GM19372 (cell line): ENCODE measurements around the gene C1orf115.
"Not testable (repeated sequence)": the region's sequence is repeated elsewhere in the genome, so short reads cannot be mapped to it uniquely, and the experiment has no call there.

Source experiments
- ATAC-seq: cut with Tn5 transposase; IDR thresholded peaks from one replicate; pipeline ENCODE4 v1.9.1; 2021; ENCODE audit warnings: mild to moderate bottlenecking, low read depth, moderate library complexity; ENCODE audit not compliant: unreplicated experiment

C1orf115 gene

DNA sequence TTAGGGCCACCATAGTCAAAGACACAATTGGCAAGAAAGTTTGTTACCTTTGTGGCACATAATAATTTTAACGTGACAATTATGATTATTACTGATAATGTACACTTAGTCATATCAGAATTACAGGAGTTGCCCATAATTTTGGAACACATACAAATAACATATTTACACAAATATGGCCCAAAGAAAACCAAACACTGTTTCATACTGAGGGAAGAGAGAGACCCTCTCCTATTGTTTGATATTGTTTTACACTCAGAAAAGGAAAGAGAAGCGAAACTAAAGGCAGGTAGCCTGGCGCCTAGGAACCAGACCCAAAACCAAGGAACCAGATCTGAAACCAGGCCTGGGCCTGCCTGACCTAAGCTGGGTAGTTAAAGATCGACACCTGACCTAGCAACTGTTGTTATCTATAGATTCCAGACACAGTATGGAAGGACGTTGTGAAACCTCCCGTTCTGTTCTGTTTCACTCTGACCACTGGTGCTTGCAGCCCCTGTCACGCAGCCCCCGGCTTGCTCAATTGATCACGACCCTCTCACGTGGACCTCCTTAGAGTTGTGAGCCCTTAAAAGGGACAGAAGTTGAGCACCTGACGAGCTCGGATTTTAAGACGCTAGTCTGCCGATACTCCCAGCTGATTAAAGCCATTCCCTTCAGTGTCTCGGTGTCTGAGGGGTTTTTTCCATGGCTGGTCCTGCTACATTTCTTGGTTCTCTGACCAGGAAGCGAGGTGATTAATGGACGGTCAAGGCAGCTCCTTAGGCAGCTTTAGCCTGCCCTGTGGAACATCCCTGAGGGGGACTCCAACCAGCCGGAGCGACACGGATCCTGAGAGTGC, 27.9 kb downstream of the C1orf115 start:
- no peak for ATAC-seq

DNA sequence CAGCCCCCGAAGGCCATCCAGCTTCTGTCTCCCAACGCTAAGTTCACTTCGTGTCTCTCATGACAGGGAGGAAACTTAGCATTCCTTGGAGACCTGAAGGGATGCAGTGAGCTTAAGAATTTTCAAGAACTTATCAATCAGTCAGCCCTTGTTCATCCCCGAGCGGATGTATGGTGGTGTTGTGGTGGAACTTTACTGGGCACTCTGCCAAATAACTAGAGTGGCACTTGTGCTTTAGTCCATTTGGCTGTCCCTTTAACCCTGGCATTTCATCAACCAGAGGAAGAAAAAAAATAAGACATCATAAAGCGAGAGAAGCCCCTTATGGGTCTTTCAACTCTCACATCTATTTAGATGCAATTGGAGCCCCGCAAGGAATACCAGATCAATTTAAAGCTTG, 31.1 kb downstream of the C1orf115 start:
- not testable (repeated sequence) for ATAC-seq

DNA sequence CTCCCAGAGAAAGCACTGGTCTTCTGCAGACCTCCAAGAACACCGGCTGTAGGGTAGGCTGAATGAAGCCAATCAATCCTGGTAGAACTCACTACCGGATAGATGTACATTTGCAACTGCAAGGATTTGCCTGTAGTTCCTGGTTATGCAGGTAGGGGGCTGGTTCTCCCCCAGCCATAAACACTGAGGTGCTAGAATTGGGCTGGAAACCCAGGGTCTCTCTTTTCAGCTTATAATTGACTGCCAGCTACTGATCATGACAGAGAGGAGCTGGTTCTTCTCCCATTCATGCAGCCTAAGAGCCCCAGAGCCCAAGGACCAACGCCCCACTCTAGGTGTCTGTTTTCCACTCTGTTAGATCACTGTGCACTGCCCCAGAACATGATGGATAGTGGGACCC, 36.5 kb downstream of the C1orf115 start:
- no peak for ATAC-seq

DNA sequence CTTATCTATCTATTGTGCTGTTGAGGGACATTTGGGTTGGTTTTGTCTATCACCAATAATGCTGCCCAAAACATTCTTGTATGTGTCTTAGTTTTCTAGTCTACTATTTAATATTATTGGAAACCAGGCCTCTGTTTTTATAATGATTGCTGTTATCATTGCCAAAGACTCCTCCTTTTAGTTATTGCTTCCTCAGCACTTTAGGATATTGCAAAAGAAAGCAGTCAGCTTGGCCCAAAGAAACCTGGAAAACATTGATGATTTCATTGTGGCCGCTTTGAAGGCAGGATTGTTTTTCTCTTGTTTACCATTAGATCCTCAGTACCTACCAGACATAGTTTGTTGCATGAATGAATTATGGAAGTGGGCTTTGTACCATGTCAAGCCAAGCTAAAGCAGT, 37.4 kb downstream of the C1orf115 start:
- ATAC-seq = no peak

DNA sequence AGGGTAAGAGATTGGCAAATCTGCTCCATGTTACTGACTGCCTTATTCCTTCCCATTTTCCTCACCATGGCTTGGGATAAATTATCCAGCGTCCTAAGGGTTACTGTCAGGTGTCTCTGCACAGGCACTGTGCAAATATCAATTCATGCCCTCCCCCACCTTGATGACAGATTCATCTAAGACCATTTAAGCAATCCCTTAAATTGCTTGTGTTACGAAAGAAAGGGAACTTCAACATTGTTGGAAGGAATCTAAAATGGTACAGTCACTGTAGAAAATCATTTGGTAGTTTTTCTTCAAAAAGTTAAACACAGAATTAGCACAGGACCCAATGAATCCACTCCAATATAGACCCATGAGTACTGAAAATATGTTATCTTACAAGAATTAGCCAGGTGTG, 40.3 kb downstream of the C1orf115 start:
- no peak for ATAC-seq

DNA sequence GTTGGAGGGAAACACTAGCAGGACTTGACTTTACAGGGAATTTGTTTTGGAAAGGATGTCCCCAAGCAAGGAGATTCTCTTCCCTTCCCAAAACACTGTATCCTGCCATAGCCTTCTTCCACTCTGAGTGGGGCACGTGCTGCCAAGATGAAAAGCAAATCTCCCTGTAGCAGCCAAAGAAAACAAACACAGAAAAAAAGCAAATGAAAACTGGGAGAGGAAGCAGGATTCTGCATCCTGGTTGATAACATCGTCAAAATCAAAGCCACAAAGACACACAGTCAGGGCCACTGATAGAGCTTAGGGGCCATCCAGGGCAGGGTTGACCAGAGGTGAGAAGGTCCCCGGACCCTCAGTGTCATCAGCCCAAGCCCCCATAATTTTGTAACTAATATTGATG, 42.0 kb downstream of the C1orf115 start:
- ATAC-seq = no peak

DNA sequence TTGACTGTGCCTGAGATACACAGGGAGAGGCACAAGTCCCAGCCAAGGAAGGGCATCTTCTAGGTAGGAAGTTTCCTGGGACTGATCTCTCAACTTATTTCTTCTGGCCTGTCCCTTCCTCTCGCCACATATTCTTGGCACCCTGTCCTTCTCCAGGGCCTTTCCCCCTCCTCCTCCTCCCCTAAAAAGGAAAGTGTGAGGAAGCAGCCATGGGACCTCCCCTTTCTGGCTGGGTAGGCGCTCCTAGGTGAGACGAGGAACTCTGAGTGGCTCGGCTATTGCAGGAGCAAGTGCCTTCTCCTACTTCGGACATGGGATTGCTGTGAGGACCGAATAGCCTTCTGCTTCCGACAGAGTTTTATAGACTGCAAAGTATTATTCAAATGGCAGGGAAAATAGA, 42.5 kb downstream of the C1orf115 start:
- ATAC-seq = peak; percentile 8

DNA sequence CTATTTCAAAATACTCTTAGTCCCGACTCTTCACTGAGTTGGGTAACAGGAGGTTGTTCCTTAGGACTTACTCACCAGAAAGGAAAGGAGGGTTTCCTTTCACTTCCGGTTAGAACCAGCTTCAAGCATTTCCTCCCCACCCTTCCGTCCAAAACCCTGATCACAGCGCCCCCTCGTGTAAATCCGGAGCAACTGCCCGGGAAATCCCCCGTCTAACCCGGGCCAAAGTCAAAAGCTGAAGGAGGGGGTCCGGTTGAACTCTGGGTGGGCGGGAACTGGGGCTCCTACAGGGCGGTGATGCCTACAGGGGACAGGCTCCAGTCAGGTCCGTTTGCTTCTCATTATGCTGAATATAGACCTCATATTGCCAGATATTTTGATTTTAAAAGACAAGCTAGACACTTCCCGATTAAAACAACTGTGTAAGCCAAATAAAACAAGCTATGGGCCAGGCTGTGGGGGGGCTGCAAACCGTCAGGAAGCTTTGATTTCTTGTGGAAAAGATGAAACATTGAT, 43.0 kb downstream of the C1orf115 start:
- ATAC-seq = peak; percentile 94

DNA sequence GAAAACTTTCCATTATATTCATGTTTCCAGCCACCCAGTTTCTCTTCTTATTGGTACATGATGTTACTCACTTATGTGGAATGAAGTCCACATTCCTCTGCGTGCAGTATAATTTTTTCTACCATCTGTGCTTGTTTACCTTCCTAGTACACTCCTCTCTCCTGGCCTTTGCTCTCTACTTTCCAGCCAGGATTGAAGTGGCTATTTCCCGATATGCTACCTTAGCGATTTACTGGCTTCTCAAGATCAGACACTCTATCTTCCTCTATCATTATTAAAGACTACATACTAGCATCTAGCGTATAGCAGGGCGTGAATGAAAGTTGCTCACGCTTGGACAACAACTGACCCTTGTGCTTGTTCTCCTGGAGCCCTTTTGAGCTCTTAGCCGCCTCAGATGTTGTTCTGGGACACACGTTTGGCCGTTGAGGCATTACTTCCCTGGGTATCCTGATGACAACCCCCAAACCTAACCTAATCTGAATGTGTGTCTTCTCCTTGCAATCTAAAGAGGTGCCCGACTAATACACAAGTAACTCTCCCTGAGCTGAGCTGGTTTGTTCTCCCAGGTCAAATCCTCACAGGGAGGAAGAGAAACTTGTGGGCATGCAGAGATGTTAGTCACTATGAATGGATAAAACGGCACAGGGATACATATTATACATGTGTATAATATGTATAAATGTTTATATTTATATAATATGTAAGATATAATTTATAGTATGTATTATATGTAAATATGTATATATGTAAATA, 44.6 kb downstream of the C1orf115 start:
- ATAC-seq = no peak

DNA sequence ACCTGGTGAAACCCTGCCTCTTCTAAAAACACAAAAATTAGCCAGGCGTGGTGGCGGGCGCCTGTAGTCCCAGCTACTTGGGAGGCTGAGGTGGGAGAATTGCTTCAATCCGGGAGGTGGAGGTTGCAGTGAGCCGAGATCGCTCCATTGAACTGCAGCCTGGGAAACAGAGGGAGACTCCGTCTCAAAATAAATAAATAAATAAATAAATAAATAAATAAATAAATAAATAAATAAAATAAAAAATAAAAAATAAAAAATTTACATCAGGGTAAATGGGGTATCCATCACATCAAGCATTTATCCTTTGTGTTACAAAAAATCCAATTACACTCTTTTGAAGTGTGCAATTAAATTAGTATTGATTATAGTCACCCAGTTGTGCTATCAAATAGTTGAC, 46.1 kb downstream of the C1orf115 start:
- not testable (repeated sequence) for ATAC-seq

DNA sequence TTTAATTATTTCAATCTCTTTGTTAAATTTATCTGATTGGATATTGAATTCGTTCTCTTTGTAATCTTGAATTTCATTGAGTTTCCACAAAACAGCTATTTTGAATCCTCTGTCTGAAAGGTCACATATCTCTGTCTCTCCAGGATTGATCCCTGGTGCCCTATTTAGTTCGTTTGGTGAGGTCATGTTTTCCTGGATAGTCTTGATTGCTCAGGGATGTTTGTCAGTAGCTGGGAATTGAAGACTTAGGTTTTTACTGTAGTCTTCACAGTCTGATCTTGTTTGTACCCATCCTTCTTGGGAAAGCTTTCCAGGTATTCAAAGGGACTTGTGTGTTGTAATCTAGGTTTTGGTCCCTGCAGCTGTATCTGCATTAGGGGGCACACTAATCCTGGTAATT, 51.2 kb downstream of the C1orf115 start:
- ATAC-seq = no peak

DNA sequence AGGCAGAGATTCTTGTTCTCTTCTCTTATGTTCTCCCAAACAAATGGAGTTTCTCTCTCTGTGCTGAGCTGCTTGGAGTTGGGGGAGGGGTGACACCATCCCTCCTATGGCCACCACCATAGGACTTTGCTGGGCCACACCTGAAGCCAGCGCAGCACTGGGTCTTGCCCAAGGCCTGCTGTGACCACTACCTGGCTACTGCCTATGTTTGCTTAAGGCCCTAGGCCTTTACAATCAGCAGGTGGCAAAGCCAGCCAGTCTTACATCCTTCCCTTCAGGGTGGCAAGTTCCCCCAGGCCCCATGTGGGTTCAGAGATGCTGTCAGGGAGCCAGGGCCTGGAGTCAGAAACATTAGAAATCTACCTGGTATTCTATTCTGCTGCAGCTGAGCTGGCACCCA, 51.7 kb downstream of the C1orf115 start:
- no peak for ATAC-seq

DNA sequence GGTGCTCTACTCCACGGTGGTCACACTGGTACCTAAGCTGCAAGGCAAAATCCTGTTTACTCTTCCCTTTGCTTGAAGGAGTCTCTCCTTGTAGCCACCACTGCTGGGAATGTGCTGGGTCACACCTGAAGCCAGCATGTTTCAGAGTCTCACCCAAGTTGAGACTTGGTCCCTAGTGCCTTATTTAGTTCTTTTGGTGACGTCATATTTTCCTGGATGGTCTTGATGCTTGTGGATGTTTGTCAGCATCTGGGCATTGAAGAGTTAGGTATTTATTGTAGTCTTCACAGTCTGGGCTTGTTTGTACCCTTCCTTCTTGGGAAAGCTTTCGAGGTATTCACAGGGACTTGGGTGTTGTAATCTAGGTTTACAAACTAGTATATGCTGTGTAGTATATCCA, 52.4 kb downstream of the C1orf115 start:
- no peak for ATAC-seq

DNA sequence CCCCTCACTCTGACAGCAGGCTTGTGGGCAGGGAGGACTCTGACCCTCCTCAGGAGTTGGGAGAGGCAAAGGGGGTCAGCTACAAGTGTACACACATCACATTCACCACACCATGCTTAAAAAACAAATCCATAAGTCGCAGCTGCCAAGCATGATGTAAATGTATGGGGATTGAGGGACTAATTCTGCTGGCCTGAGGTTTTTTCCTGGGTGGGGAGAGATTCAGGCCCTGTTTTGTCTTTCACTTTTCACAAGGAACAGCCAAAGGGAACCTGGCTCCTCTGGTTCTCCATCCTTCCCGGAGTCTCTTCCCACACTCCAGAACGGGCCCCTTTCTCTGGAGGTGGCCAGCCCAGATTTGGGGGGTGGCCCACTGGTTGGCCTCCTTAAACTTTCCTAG, 56.7 kb downstream of the C1orf115 start:
- no peak for ATAC-seq

DNA sequence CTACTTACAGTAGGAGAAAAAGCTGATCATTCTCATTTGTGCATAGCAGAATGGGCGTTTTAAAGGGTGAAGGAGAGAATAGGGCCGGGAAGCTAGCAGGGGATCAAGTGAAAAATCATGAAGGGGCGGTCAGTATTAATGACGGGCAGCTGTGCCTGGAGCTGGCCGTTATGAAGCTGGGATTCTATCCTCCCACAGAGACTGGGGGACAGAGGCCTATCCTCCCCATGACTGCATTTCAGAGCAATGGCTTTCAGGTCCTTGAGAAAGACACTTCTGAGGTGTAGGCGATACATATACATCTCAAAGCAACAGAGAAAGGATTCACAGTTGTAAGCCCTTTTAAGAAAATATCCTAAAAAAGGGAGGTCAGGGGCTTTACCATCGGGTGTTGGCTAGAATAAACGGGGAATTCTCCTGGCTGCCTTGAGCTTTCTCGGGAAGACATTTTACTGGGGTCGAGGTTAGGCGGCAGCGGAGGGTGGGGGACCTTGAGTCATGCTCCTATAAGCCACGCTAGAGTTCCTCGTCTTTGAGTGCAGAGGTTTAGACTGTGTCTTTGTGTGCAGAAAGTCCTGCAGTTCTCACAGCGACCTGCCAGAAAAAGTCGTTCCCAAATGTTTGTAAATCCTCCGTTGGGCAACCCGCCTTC, 57.4 kb downstream of the C1orf115 start:
- no peak for ATAC-seq

DNA sequence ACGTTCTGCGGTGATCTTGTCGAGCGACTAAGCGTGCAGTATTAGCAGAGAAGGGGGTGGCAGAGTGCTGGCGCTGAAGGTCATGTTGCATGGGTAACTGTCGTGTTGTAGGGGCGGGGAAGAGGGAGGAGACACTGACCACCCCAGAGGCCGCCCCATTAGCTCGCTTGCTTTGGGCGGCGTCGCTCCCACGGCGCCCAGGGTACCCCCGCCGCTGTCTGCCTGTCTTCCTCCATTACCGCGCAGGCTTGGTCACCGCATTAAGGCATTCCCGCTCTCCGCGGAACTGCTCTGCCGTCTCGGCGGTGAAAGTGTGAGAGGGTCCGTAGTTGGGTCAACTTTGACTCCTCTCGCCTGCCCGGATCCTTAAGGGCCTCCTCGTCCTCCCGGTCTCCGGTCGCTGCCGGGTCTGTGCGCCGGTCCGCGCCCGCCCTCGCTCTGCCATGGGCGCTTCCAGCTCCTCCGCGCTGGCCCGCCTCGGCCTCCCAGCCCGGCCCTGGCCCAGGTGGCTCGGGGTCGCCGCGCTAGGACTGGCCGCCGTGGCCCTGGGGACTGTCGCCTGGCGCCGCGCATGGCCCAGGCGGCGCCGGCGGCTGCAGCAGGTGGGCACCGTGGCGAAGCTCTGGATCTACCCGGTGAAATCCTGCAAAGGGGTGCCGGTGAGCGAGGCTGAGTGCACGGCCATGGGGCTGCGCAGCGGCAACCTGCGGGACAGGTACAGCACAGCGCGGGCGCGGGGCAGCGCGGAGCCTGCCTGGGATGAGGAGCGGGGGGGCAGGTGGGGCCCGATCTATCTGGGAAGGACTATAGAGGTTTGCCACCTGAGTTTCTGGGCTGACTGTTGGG, 58.1 kb downstream of the C1orf115 start, which contains the start of gene MTARC2:
TSS of gene MTARC2 (plus strand) at position 234 of the 846 bp plus-strand sequence. CDS start at position 444, 210 bp downstream.
- ATAC-seq = peak; percentile 94
